HCT116 (cell line): Measurements from ENCODE around the gene PSMC5.
A peak's percentile ranks its signal among the peaks of the same experiment; 100 is the strongest.

Experiments
- POLR2AphosphoS5 ChIP-seq: IDR thresholded peaks from 2 replicates; pipeline ENCODE4 v1.6.1; 2011; ENCODE audit warnings: mild to moderate bottlenecking, low read depth, low read length, moderate library complexity
- TF ChIP-seq, protein P1 (sequence below): IDR thresholded peaks from 2 replicates; pipeline ENCODE4 v1.6.1; 2012; ENCODE audit warnings: low read depth

DNA sequence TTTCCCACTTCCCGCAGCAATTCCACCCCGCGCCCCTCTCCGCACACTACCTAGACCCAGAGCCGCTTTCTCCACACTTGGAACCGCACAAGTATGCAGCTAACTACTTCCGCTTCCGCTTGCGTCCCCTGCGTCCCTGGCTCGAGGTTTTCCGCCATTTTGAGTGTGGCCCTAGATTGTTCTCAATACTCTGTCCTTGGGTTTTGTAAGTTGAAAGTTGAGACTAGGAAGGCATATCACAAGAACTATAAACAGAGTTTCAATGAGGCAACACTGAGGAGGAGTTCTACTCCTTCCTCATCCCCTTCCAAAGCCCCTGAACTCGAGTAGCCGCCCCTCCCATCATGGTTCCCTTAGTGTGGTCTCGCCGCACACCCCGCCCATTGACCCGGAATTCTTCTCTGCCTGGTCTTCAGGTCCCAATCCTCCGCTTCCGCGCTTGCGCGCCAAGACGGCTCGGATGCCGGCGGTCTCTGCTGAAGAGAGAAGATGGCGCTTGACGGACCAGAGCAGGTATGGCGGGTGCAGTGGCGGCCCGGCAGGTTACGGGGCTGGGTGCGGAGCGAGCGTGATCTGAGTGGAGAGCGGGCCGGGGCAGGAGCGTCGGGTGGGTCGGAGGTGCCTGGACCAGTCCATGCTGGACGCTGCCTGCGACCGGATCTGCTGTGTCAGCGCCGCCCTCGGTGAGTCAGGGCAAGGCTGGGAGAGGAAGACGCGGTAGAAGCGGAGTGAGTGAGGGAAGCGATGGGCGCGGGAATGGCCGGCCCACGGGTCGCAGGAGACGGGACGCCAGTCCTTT lies at the start of gene PSMC5, which contains the start of gene FTSJ3:
- TF ChIP-seq, protein P1, sequence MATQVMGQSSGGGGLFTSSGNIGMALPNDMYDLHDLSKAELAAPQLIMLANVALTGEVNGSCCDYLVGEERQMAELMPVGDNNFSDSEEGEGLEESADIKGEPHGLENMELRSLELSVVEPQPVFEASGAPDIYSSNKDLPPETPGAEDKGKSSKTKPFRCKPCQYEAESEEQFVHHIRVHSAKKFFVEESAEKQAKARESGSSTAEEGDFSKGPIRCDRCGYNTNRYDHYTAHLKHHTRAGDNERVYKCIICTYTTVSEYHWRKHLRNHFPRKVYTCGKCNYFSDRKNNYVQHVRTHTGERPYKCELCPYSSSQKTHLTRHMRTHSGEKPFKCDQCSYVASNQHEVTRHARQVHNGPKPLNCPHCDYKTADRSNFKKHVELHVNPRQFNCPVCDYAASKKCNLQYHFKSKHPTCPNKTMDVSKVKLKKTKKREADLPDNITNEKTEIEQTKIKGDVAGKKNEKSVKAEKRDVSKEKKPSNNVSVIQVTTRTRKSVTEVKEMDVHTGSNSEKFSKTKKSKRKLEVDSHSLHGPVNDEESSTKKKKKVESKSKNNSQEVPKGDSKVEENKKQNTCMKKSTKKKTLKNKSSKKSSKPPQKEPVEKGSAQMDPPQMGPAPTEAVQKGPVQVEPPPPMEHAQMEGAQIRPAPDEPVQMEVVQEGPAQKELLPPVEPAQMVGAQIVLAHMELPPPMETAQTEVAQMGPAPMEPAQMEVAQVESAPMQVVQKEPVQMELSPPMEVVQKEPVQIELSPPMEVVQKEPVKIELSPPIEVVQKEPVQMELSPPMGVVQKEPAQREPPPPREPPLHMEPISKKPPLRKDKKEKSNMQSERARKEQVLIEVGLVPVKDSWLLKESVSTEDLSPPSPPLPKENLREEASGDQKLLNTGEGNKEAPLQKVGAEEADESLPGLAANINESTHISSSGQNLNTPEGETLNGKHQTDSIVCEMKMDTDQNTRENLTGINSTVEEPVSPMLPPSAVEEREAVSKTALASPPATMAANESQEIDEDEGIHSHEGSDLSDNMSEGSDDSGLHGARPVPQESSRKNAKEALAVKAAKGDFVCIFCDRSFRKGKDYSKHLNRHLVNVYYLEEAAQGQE: no peak
- peak; percentile 92 for TF ChIP-seq POLR2AphosphoS5
